H1 (cell line): Measurements from ENCODE around the gene KRT6C. TPM values are rescaled to one million over a fixed set of nuclear protein-coding genes. Genes with fewer than 3 reads are reported as not detected.
"Not testable (repeated sequence)": the region's sequence is repeated elsewhere in the genome, so short reads cannot be mapped to it uniquely, and the experiment has no call there.

Experiments
- CTCF ChIA-PET: fragments of 300-600 bp; sonication (Branson Sonifier 250); formaldehyde crosslinking; loops from one replicate; lab custom pipeline; 2021; ENCODE audit not compliant: partially characterized antibody; lab: Charles Lee
- POLR2A ChIA-PET: fragments of 300-600 bp; sonication (Branson Sonifier 250); formaldehyde crosslinking; loops from one replicate; lab custom pipeline; 2021; ENCODE audit warnings: inconsistent platforms; ENCODE audit not compliant: partially characterized antibody; lab: Charles Lee
- DNase-seq, 2 experiments: peaks; one replicate each; pipeline versions ENCODE4 v3.0.0 to v3.0.0-alpha.2; 2010 to 2022; ENCODE audit warnings: low spot score in 2 of 2, low read depth in 1 of 2, mixed read lengths in 1 of 2
- FAIRE-seq: peaks from 2 replicates; lab custom pipeline; 2011; peaks lifted over from hg19 to GRCh38; lab: Jason Lieb, UNC
- H2AFZ ChIP-seq: 2 replicates; pipeline ENCODE4 v1.8.1; 2012; ENCODE audit warnings: low read length, inconsistent platforms
- H2AK5ac ChIP-seq: 2 replicates; pipeline ENCODE4 v1.6.1; 2013; ENCODE audit warnings: low read depth, low read length
- H2BK120ac ChIP-seq: replicated peaks from 2 replicates; pipeline ENCODE3; 2013; ENCODE audit warnings: low read depth, low read length, inconsistent platforms
- H2BK12ac ChIP-seq: 2 replicates; pipeline ENCODE4 v1.6.1; 2013; ENCODE audit warnings: low read depth, low read length
- H2BK15ac ChIP-seq: 2 replicates; pipeline ENCODE4 v1.6.1; 2013; ENCODE audit warnings: low read length
- H2BK20ac ChIP-seq: 2 replicates; pipeline ENCODE4 v1.6.1; 2013; ENCODE audit warnings: low read length
- H2BK5ac ChIP-seq: 2 replicates; pipeline ENCODE4 v1.6.1; 2013; ENCODE audit warnings: low read depth, low read length
- H3K14ac ChIP-seq: 2 replicates; pipeline ENCODE4 v1.6.1; 2013; ENCODE audit warnings: inconsistent platforms; ENCODE audit not compliant: insufficient read length
- H3K18ac ChIP-seq: 2 replicates; pipeline ENCODE4 v1.6.1; 2013; ENCODE audit warnings: low read length; ENCODE audit errors: extremely low read depth
- H3K23ac ChIP-seq: 2 replicates; pipeline ENCODE4 v1.6.1; 2013; ENCODE audit warnings: inconsistent platforms; ENCODE audit not compliant: insufficient read length
- H3K23me2 ChIP-seq: 2 replicates; pipeline ENCODE4 v1.6.1; 2013; ENCODE audit warnings: low read depth, low read length
- H3K27ac ChIP-seq: 2 replicates; pipeline ENCODE4 v1.6.1; 2011; ENCODE audit warnings: low read depth, low read length, inconsistent platforms
- H3K27me3 ChIP-seq, 4 experiments: replicated peaks in 1 of 4; 1 replicate in 1 of 4; 2 replicates in 3 of 4; pipeline versions ENCODE4 v1.6.1 to v1.8.1; 2011 to 2013; ENCODE audit warnings: low read length in 3 of 4, mild to moderate bottlenecking in 3 of 4, inconsistent platforms in 2 of 4, mixed read lengths in 2 of 4, moderate library complexity in 1 of 4; ENCODE audit not compliant: control insufficient read depth in 3 of 4, insufficient read depth in 3 of 4; ENCODE audit errors: extremely low read depth in 1 of 4
- H3K36me3 ChIP-seq, 4 experiments: 2 replicates each; pipeline versions ENCODE4 v1.6.1 to v1.8.1; 2011 to 2013; ENCODE audit warnings: mild to moderate bottlenecking in 4 of 4, low read length in 3 of 4, moderate library complexity in 2 of 4, control low read depth in 1 of 4, inconsistent platforms in 1 of 4; ENCODE audit not compliant: insufficient read depth in 4 of 4, control insufficient read depth in 2 of 4
- H3K4ac ChIP-seq: replicated peaks from 2 replicates; pipeline ENCODE3; 2013; ENCODE audit warnings: low read length, low read depth, mixed read lengths, inconsistent platforms; ENCODE audit not compliant: insufficient read length
- H3K4me1 ChIP-seq, 4 experiments: replicated peaks in 1 of 4; 1 replicate in 1 of 4; 2 replicates in 3 of 4; pipeline versions ENCODE4 v1.6.1 to v1.8.1; 2011 to 2013; ENCODE audit warnings: low read length in 3 of 4, inconsistent platforms in 2 of 4, mixed read lengths in 1 of 4; ENCODE audit not compliant: insufficient read depth in 4 of 4, control insufficient read depth in 3 of 4
- H3K4me2 ChIP-seq, 2 experiments: 2 replicates each; pipeline versions ENCODE4 v1.6.1 to v1.8.1; 2011 to 2013; ENCODE audit warnings: low read depth in 2 of 2, low read length in 2 of 2, control low read depth in 1 of 2, inconsistent platforms in 1 of 2, mild to moderate bottlenecking in 1 of 2; ENCODE audit not compliant: insufficient read depth in 1 of 2
- H3K4me3 ChIP-seq, 4 experiments: fragments of 200-600, 300-600 bp in 1 of 4; sonication (generic), shearing (Covaris generic), sonication (Bioruptor Twin) in 1 of 4; 2 replicates each; pipeline versions ENCODE4 v1.5.1 to v1.8.1; 2011 to 2016; ENCODE audit warnings: low read length in 4 of 4, low read depth in 3 of 4, control low read depth in 2 of 4, inconsistent platforms in 2 of 4, mild to moderate bottlenecking in 2 of 4, mixed read lengths in 1 of 4, moderate library complexity in 1 of 4; ENCODE audit not compliant: insufficient read depth in 2 of 4; ENCODE audit errors: extremely low read depth in 1 of 4
- H3K56ac ChIP-seq: replicated peaks from 2 replicates; pipeline ENCODE3; 2013; ENCODE audit warnings: low read depth, mild to moderate bottlenecking, mixed read lengths, low read length, inconsistent platforms; ENCODE audit not compliant: insufficient read length
- H3K79me1 ChIP-seq: 2 replicates; pipeline ENCODE4 v1.6.1; 2013; ENCODE audit warnings: low read depth, low read length, control low read depth
- H3K79me2 ChIP-seq, 2 experiments: 2 replicates each; pipeline versions ENCODE4 v1.6.1 to v1.8.1; 2012 to 2013; ENCODE audit warnings: low read length in 2 of 2, mild to moderate bottlenecking in 2 of 2, inconsistent platforms in 1 of 2; ENCODE audit not compliant: insufficient read depth in 2 of 2, control insufficient read depth in 1 of 2
- H3K9ac ChIP-seq, 4 experiments: replicated peaks in 1 of 4; 1 replicate in 1 of 4; 2 replicates in 3 of 4; pipeline versions ENCODE4 v1.6.1 to v1.8.1; 2011 to 2013; ENCODE audit warnings: low read depth in 3 of 4, low read length in 3 of 4, control low read depth in 2 of 4, mild to moderate bottlenecking in 2 of 4, moderate library complexity in 2 of 4, inconsistent platforms in 1 of 4; ENCODE audit errors: extremely low read depth in 1 of 4
- H3K9me3 ChIP-seq, 2 experiments: 2 replicates each; pipeline versions ENCODE4 v1.6.1 to v1.8.1; 2012 to 2013; ENCODE audit warnings: mild to moderate bottlenecking in 2 of 2, moderate library complexity in 2 of 2, control low read depth in 1 of 2, inconsistent platforms in 1 of 2, low read depth in 1 of 2, low read length in 1 of 2, mixed read lengths in 1 of 2; ENCODE audit not compliant: insufficient read depth in 2 of 2
- H4K20me1 ChIP-seq, 2 experiments: replicated peaks in 1 of 2; 2 replicates each; pipeline versions ENCODE3 to v1.8.1; 2011 to 2013; ENCODE audit warnings: inconsistent platforms in 2 of 2, low read length in 2 of 2, mild to moderate bottlenecking in 1 of 2; ENCODE audit not compliant: insufficient read depth in 2 of 2, control insufficient read depth in 1 of 2
- H4K5ac ChIP-seq: 2 replicates; pipeline ENCODE4 v1.6.1; 2013; ENCODE audit warnings: low read length, low read depth, mixed read lengths, inconsistent platforms; ENCODE audit not compliant: insufficient read length
- H4K8ac ChIP-seq: 2 replicates; pipeline ENCODE4 v1.8.0; 2013; ENCODE audit warnings: mild to moderate bottlenecking, moderate library complexity, low read length, inconsistent platforms; ENCODE audit not compliant: insufficient read depth; ENCODE audit errors: extremely low read depth
- H4K91ac ChIP-seq: replicated peaks from 2 replicates; pipeline ENCODE3; 2013; ENCODE audit warnings: low read length, mixed read lengths, inconsistent platforms; ENCODE audit not compliant: insufficient read length
- WGBS, 2 experiments: shearing (Covaris generic) in 1 of 2; methylation state at CpG; one replicate each; pipeline versions ENCODE4 v1.1.6 to v1.1.7; 2013 to 2015; ENCODE audit warnings: low lambda C conversion rate in 2 of 2, mixed read lengths in 2 of 2, inconsistent platforms in 1 of 2, low coverage in 1 of 2, missing lambda C conversion rate in 1 of 2; ENCODE audit not compliant: insufficient replicate concordance in 2 of 2, insufficient coverage in 1 of 2, insufficient read length in 1 of 2; ENCODE audit errors: extremely low coverage in 1 of 2, missing lambda C conversion rate in 1 of 2; 5-methylcytosine and 5-hydroxymethylcytosine counted together
- polyA plus RNA-seq, 7 experiments: library from polyadenylated mRNA; depleted of rRNA in 3 of 7; stranded (reverse) in 5 of 7; unstranded in 2 of 7; fragments of >200 nt in 5 of 7; fragments of 200-250 nt in 2 of 7; gene quantifications; 1 replicate in 5 of 7; 2 replicates in 1 of 7; 4 replicates in 1 of 7; pipeline versions ENCODE4 v1.2.1 to v1.2.3, GENCODE V29; 2011 to 2013; ENCODE audit warnings: missing spikeins in 2 of 7, mixed read lengths in 2 of 7
- total RNA-seq: library from RNA; stranded (reverse); fragmentation: NEBNext Ultra II Directional; extraction: Animal tissue kit (Norgen Biotek cat#: 25700); gene quantifications from 2 replicates; pipeline ENCODE4 v1.2.1, GENCODE V29; 2021

The KRT6C gene
- total and polyA plus RNA-seq, 2 of the 8 experiments (the other 6 are each of a cell fraction or from before 2014, with no cell fraction given) = not detected

DNA sequence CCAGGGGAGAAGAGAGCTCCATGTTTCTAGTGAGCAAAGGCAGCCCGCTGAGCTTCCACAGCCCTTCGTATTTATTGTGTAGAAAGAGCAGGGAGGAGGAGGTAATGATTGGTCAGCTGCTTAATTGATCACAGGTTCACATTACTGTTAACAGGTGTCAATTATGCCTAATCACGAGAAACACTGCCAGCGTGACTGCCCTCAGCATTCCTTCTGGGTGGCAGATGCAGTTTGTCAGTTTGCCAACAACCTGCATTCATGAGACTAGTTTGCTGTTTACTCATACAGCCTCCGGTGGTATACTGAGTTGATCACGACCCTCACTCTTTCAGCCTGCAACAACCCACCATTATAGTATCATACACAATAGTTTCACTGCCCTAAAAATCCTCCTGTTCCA, 27.0 kb upstream of the KRT6C start:
- H2BK15ac ChIP-seq, H3K18ac ChIP-seq, H3K4ac ChIP-seq, H4K5ac ChIP-seq, H3K36me3 ChIP-seq, H2AK5ac ChIP-seq, H3K9ac ChIP-seq, H4K20me1 ChIP-seq, H3K27me3 ChIP-seq, DNase-seq, H3K23ac ChIP-seq, H2BK120ac ChIP-seq, H2BK12ac ChIP-seq, H4K91ac ChIP-seq, FAIRE-seq, H2BK5ac ChIP-seq, H3K4me1 ChIP-seq, H3K14ac ChIP-seq, H3K27ac ChIP-seq, H3K4me2 ChIP-seq, H3K79me1 ChIP-seq, H3K79me2 ChIP-seq, H4K8ac ChIP-seq, POLR2A ChIA-PET, H3K9me3 ChIP-seq, H3K23me2 ChIP-seq, H3K56ac ChIP-seq, H2AFZ ChIP-seq, H2BK20ac ChIP-seq, H3K4me3 ChIP-seq: not testable (repeated sequence)
- WGBS, 2 experiments = 83% methylated on average over 6 of the region's 6 CpGs; no CpG with 5 or more reads in 1 of the 2 experiments
- CTCF ChIA-PET = interaction anchor here (0.9 to 3.1 kb wide), 8 partner anchors 13 to 120 kb away, joined by 3 to 20 read pairs (median 3); no protein-coding TSS in a partner anchor
